Gastrocnemius medialis (tissue), 4 donors: ENCODE data around the gene ENOX1. TPM values are rescaled to one million over a fixed set of nuclear protein-coding genes. Genes with fewer than 3 reads are reported as not detected.

Source experiments
- ATAC-seq, 2 donors: fragments of 150-250 bp; one replicate each; pipeline ENCODE4 v1.9.1; 2016
- DNase-seq, 2 donors: peaks; one replicate each; pipeline ENCODE4 v3.0.0-alpha.2; 2019
- H3K27ac ChIP-seq, 4 donors: fragments of 200-600 bp; sonication (generic); 1 replicate in 1 of 4; 2 replicates in 3 of 4; pipeline ENCODE4 v1.5.1; 2016 to 2018; ENCODE audit warnings: mild to moderate bottlenecking in 2 of 4, moderate library complexity in 1 of 4
- H3K27me3 ChIP-seq, 3 donors: fragments of 200-600 bp; sonication (generic) in 2 of 3; 1 replicate in 1 of 3; 2 replicates in 2 of 3; pipeline versions ENCODE4 v1.5.1 to v1.6.0; 2016 to 2019; ENCODE audit warnings: mild to moderate bottlenecking in 1 of 3, moderate library complexity in 1 of 3
- H3K36me3 ChIP-seq, 2 donors: fragments of 200-600 bp; sonication (generic) in 1 of 2; one replicate each; pipeline ENCODE4 v1.5.1; 2017 to 2018
- H3K4me1 ChIP-seq, 2 donors: fragments of 200-600 bp; sonication (generic) in 1 of 2; one replicate each; pipeline ENCODE4 v1.5.1; 2016 to 2017; ENCODE audit warnings: mild to moderate bottlenecking in 2 of 2
- H3K4me3 ChIP-seq, 4 donors: fragments of 200-600 bp; sonication (generic) in 3 of 4; 1 replicate in 1 of 4; 2 replicates in 3 of 4; pipeline ENCODE4 v1.5.1; 2016 to 2019; ENCODE audit warnings: mild to moderate bottlenecking in 2 of 4
- H3K9me3 ChIP-seq, 3 donors: fragments of 200-600 bp; sonication (generic) in 2 of 3; 1 replicate in 1 of 3; 2 replicates in 2 of 3; pipeline ENCODE4 v1.5.1; 2016 to 2019
- POLR2A ChIP-seq, 2 donors: fragments of 450-650 bp; IDR thresholded peaks; one replicate each; pipeline ENCODE4 v1.6.1; 2017; ENCODE audit warnings: antibody characterized with exemption in 2 of 2, mild to moderate bottlenecking in 2 of 2, moderate library complexity in 2 of 2
- in situ Hi-C, 4 donors: fragments of 200-750 bp; cut with MboI; loops; one replicate each; pipeline versions ENCODE4 v1.15.0 to v1.8.0; 2017; ENCODE audit warnings: low sequenced_read_pairs in 4 of 4
- intact Hi-C: fragments of 100-400 bp; cut with DNase I; formaldehyde crosslinking; loops from one replicate; pipeline ENCODE4 v1.15.1; 2023; ENCODE audit warnings: low total_unique reads
- total RNA-seq, 4 donors: library from RNA; depleted of rRNA; stranded (reverse); fragments of >200 nt; gene quantifications; one replicate each; pipeline versions ENCODE4 v1.1.0 to v1.2.3, GENCODE V29; 2016
- TF ChIP-seq, protein P1 (sequence below), 5 experiments: fragments of 450-650 bp in 3 of 5; fragments of 200-600 bp in 2 of 5; sonication (generic) in 2 of 5; IDR thresholded peaks in 4 of 5; conservative IDR thresholded peaks in 1 of 5; 1 replicate in 4 of 5; 2 replicates in 1 of 5; pipeline ENCODE4 v1.5.1; 2016 to 2019; ENCODE audit warnings: antibody characterized with exemption in 5 of 5, mild to moderate bottlenecking in 3 of 5, moderate library complexity in 3 of 5

The ENOX1 gene
- total RNA-seq, 4 donors from 2014 or later, result 0.46 to 3.5 (median 1.8) TPM

- TF ChIP-seq POLR2A (IDR thresholded peaks at IDR 0.05), result no peak
- TF ChIP-seq, protein P1, sequence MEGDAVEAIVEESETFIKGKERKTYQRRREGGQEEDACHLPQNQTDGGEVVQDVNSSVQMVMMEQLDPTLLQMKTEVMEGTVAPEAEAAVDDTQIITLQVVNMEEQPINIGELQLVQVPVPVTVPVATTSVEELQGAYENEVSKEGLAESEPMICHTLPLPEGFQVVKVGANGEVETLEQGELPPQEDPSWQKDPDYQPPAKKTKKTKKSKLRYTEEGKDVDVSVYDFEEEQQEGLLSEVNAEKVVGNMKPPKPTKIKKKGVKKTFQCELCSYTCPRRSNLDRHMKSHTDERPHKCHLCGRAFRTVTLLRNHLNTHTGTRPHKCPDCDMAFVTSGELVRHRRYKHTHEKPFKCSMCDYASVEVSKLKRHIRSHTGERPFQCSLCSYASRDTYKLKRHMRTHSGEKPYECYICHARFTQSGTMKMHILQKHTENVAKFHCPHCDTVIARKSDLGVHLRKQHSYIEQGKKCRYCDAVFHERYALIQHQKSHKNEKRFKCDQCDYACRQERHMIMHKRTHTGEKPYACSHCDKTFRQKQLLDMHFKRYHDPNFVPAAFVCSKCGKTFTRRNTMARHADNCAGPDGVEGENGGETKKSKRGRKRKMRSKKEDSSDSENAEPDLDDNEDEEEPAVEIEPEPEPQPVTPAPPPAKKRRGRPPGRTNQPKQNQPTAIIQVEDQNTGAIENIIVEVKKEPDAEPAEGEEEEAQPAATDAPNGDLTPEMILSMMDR (IDR thresholded peaks at IDR 0.05 in 4 of 5, conservative IDR thresholded peaks at IDR 0.05 in 1 of 5), result no peak
- DNase-seq (no peak), ATAC-seq (no peak)
- H3K27ac ChIP-seq, result no peak overlapping the region
- in situ Hi-C loops (no loop called here), intact Hi-C loops (loop anchor here (5.0 kb wide), 1 partner anchor 182 kb away; no protein-coding TSS in a partner anchor)
- no peaks in the 10 kb centered on the region for H3K36me3 ChIP-seq
- no peak overlapping the region for H3K4me3 ChIP-seq
- H3K4me1 ChIP-seq, result peaks cover 35% of the 10 kb centered on the region in 2 donors
- H3K27me3 ChIP-seq, result no peaks in the 10 kb centered on the region
- H3K9me3 ChIP-seq, result no peaks in the 10 kb centered on the region
Observed at GRCh38 chr13:43614063-43614462, 172.7 kb downstream of the ENOX1 start.

- TF ChIP-seq POLR2A (IDR thresholded peaks at IDR 0.05), result no peak
- TF ChIP-seq, protein P1 (IDR thresholded peaks at IDR 0.05 in 4 of 5, conservative IDR thresholded peaks at IDR 0.05 in 1 of 5), result no peak
- peak overlapping the region in 1 of 4 donors; percentile 41 for H3K27ac ChIP-seq
- intact Hi-C loops, result loop anchor here (2.0 to 5.0 kb wide), 2 partner anchors 179 to 309 kb away; no protein-coding TSS in a partner anchor
Observed at GRCh38 chr13:43611281-43612273, 175.2 kb downstream of the ENOX1 start.

GRCh38 chr13:43608400-43609137, 178.2 kb downstream of the ENOX1 start:
- H3K27ac ChIP-seq, result peak overlapping the region; percentile 22 to 37 (median 30)
- intact Hi-C loops, result no loop called here
- in situ Hi-C loops, result no loop called here
- no peaks in the 10 kb centered on the region for H3K36me3 ChIP-seq
- DNase-seq (peak in 1 of 2 donors; percentile 32), ATAC-seq (peak; percentile 82 to 95)
- no peaks in the 10 kb centered on the region for H3K9me3 ChIP-seq
- H3K4me1 ChIP-seq, result peaks cover 35 to 47% of the 10 kb centered on the region in 2 donors
- no peaks in the 10 kb centered on the region for H3K27me3 ChIP-seq
- TF ChIP-seq, protein P1 (IDR thresholded peaks at IDR 0.05 in 4 of 5, conservative IDR thresholded peaks at IDR 0.05 in 1 of 5), result no peak
- peak in 1 of 2 donors; percentile 21 for TF ChIP-seq POLR2A (IDR thresholded peaks at IDR 0.05)
- H3K4me3 ChIP-seq, result no peak overlapping the region

More at GRCh38 chr13:43611281-43612273, 175.2 kb downstream of the ENOX1 start:
- ATAC-seq (peak in 1 of 2 donors; percentile 52), DNase-seq (no peak)
- H3K4me1 ChIP-seq, result peaks cover 35 to 47% of the 10 kb centered on the region in 2 donors
- H3K4me3 ChIP-seq, result no peak overlapping the region
- no peaks in the 10 kb centered on the region for H3K27me3 ChIP-seq
- H3K36me3 ChIP-seq, result no peaks in the 10 kb centered on the region
- in situ Hi-C loops, result no loop called here
- no peaks in the 10 kb centered on the region for H3K9me3 ChIP-seq

DNA sequence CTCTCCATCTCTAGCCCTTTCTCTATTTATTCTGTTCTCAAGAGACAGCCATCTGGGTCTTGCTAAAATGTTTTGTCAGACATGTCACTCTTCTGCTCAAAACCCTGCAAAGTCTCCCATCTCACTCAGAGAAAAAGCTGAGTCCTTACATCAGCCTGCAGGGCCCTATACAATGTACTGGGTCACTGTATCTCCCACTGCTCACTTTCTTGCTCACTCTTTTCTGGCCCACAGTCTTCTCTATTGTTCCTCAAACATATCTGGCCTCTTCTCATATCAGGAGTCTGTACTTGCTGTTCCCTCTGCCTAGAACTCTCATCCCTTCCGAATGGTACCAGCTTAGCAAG, 189.2 kb downstream of the ENOX1 start:
- Histone ChIP-seq H3K36me3 (no peaks in the 10 kb centered on the region), H3K27ac (no peak overlapping the region), H3K4me1 (no peaks in the 10 kb centered on the region), H3K4me3 (no peak overlapping the region), H3K9me3 (no peaks in the 10 kb centered on the region), H3K27me3 (no peaks in the 10 kb centered on the region)
- DNase-seq (no peak), ATAC-seq (no peak)
- intact Hi-C loops (no loop called here), in situ Hi-C loops (no loop called here)
- no peak for TF ChIP-seq POLR2A (IDR thresholded peaks at IDR 0.05)
- TF ChIP-seq, protein P1 (IDR thresholded peaks at IDR 0.05 in 4 of 5, conservative IDR thresholded peaks at IDR 0.05 in 1 of 5), result no peak
